ENCODE data around the gene LIME1. TPM values are rescaled to one million over a fixed set of nuclear protein-coding genes. Genes with fewer than 3 reads are reported as not detected.
A peak's percentile ranks its signal among the peaks of the same experiment; 100 is the strongest.

Gene LIME1
- total and polyA plus RNA-seq, 2 of the 8 experiments (the other 6 are each of a cell fraction or from before 2014, with no cell fraction given): 4.5 to 5.9 TPM

- no peak overlapping the region for H3K56ac ChIP-seq (replicated peaks; ENCODE audit: insufficient read length, low read depth, low read length)
- H3K4me1 ChIP-seq (replicated peaks in 1 of 4; ENCODE audit: control insufficient read depth in 3 of 4, insufficient read depth in 4 of 4, low read length in 3 of 4): peaks cover 0 to 8% (median 0%) of the 10 kb centered on the region in 4 experiments; a peak in 3 of 7 replicates
- H3K27me3 ChIP-seq (replicated peaks in 1 of 4; ENCODE audit: control insufficient read depth in 3 of 4, extremely low read depth in 1 of 4, insufficient read depth in 3 of 4, low read length in 3 of 4): no peaks in the 10 kb centered on the region
- no peak overlapping the region for H2AFZ ChIP-seq (ENCODE audit: low read length)
- CTCF ChIA-PET (ENCODE audit: partially characterized antibody): interaction anchor here (1.4 kb wide), 2 partner anchors 83 to 278 kb away, joined by 3 to 4 read pairs; partner anchors contain the start of gene PRPF6
- H3K23me2 ChIP-seq (ENCODE audit: low read depth, low read length): no peaks in the 10 kb centered on the region; the same call in 1 of the 2 replicates
- H3K27ac ChIP-seq (ENCODE audit: low read depth, low read length): no peak overlapping the region
- POLR2A ChIA-PET (ENCODE audit: partially characterized antibody): interaction anchor here (0.6 to 4.1 kb wide), 13 partner anchors 9 to 283 kb away, joined by 3 to 18 read pairs (median 4); partner anchors contain the start of gene SLC2A4RG
- H4K5ac ChIP-seq (ENCODE audit: insufficient read length, low read depth, low read length): no peak overlapping the region
- no peak overlapping the region for H3K4me3 ChIP-seq (ENCODE audit: extremely low read depth in 1 of 4, insufficient read depth in 2 of 4, low read depth in 3 of 4, low read length in 4 of 4)
- no peak overlapping the region for H2BK12ac ChIP-seq (ENCODE audit: low read depth, low read length)
- H4K91ac ChIP-seq (replicated peaks; ENCODE audit: insufficient read length, low read length): no peak overlapping the region
- H3K36me3 ChIP-seq (ENCODE audit: control insufficient read depth in 2 of 4, insufficient read depth in 4 of 4, low read length in 3 of 4): peaks cover 3 to 18% (median 8%) of the 10 kb centered on the region in 4 experiments; a peak in 5 of 8 replicates
- WGBS, 2 experiments (ENCODE audit: extremely low coverage in 1 of 2, insufficient coverage in 1 of 2, insufficient read length in 1 of 2, insufficient replicate concordance in 2 of 2, low coverage in 1 of 2, low lambda C conversion rate in 2 of 2, missing lambda C conversion rate in 1 of 2): 83% methylated on average over 13 of the region's 13 CpGs; no CpG with 5 or more reads in 1 of the 2 experiments
- peaks cover 0 to 13% of the 10 kb centered on the region in 2 experiments; a peak in 2 of 4 replicates for H3K79me2 ChIP-seq (ENCODE audit: control insufficient read depth in 1 of 2, insufficient read depth in 2 of 2, low read length in 2 of 2)
- H3K4me2 ChIP-seq (ENCODE audit: insufficient read depth in 1 of 2, low read depth in 2 of 2, low read length in 2 of 2): no peak overlapping the region
- no peaks in the 10 kb centered on the region for H3K9me3 ChIP-seq (ENCODE audit: insufficient read depth in 2 of 2, low read depth in 1 of 2, low read length in 1 of 2)
- FAIRE-seq: no peak
- H4K8ac ChIP-seq (ENCODE audit: extremely low read depth, insufficient read depth, low read length): peak overlapping the region; percentile 20; the same call in 1 of the 2 replicates
- peaks cover 8 to 14% of the 10 kb centered on the region in 2 experiments for H4K20me1 ChIP-seq (replicated peaks in 1 of 2; ENCODE audit: control insufficient read depth in 1 of 2, insufficient read depth in 2 of 2, low read length in 2 of 2)
- H3K18ac ChIP-seq (ENCODE audit: extremely low read depth, low read length): no peak overlapping the region
- peaks cover 6% of the 10 kb centered on the region; the same call in 1 of the 2 replicates for H3K79me1 ChIP-seq (ENCODE audit: low read depth, low read length)
- H2AK5ac ChIP-seq (ENCODE audit: low read depth, low read length): no peak overlapping the region
- H2BK20ac ChIP-seq (ENCODE audit: low read length): no peak overlapping the region
- DNase-seq (ENCODE audit: low read depth in 1 of 2, low spot score in 2 of 2): no peak
- no peak overlapping the region for H2BK15ac ChIP-seq (ENCODE audit: low read length)
- H3K9ac ChIP-seq (replicated peaks in 1 of 4; ENCODE audit: extremely low read depth in 1 of 4, low read depth in 3 of 4, low read length in 3 of 4): 0 out of 7 replicates have a peak overlapping the region, but pooled peaks of 1 of the 4 experiments have one; percentile 27
- H3K14ac ChIP-seq (ENCODE audit: insufficient read length): no peak overlapping the region
- no peak overlapping the region for H3K23ac ChIP-seq (ENCODE audit: insufficient read length)
- no peak overlapping the region for H3K4ac ChIP-seq (replicated peaks; ENCODE audit: insufficient read length, low read depth, low read length)
- no peak overlapping the region for H2BK5ac ChIP-seq (ENCODE audit: low read depth, low read length)
- no peak overlapping the region for H2BK120ac ChIP-seq (replicated peaks; ENCODE audit: low read depth, low read length)
- no peak for TF ChIP-seq HDAC2 (IDR thresholded peaks at IDR 0.05; ENCODE audit: borderline replicate concordance in 1 of 2, low read depth in 2 of 2, low read length in 2 of 2)
- no peak for TF ChIP-seq SP1 (IDR thresholded peaks at IDR 0.05; ENCODE audit: low read depth, low read length)
- TF ChIP-seq CHD2 (IDR thresholded peaks at IDR 0.05; ENCODE audit: low read length): no peak
These were observed 33.6 kb upstream of the LIME1 start for GRCh38 chr20:63702751-63703470.
